HepG2 (cell line): ENCODE results near the gene CCDC69. TPM values are rescaled to one million over a fixed set of nuclear protein-coding genes. Genes with fewer than 3 reads are reported as not detected.

Source experiments
- ATAC-seq: fragments of 200-7000 bp; cut with Tn5 transposase; 3 replicates; pipeline ENCODE4 v1.9.1; 2020; ENCODE audit warnings: mild to moderate bottlenecking, moderate library complexity
- BruUV-seq: library from RNA; stranded (reverse); fragments of 400-500 nt; replicated peaks from 2 replicates; lab custom pipeline; 2021; lab: Mats Ljungman, UMichigan
- CTCF ChIA-PET: fragments of 300-600 bp; formaldehyde crosslinking; extraction: SDS; loops from one replicate; lab custom pipeline; 2021; ENCODE audit warnings: low total read pairs, inconsistent platforms, low intra/inter-chr PET ratio; lab: Yijun Ruan, JAX
- POLR2A ChIA-PET: fragments of 350-600 bp; sonication (Branson Sonifier 250); formaldehyde crosslinking; loops from one replicate; lab custom pipeline; 2020; ENCODE audit warnings: antibody characterized with exemption, inconsistent platforms; lab: Yijun Ruan, JAX
- DNase-seq: peaks from one replicate; pipeline ENCODE4 v3.0.0-alpha.2; 2015; ENCODE audit warnings: low spot score
- FAIRE-seq: peaks from 3 replicates; lab custom pipeline; 2011; peaks lifted over from hg19 to GRCh38; lab: Jason Lieb, UNC
- H2AFZ ChIP-seq: one replicate; pipeline ENCODE4 v1.6.1; 2011; ENCODE audit warnings: low read length, inconsistent platforms
- H3K27ac ChIP-seq: fragments of 300-600 bp; 3 replicates; pipeline ENCODE4 v1.8.0; 2011; ENCODE audit warnings: mixed run types, mild to moderate bottlenecking, mixed read lengths, low read length, inconsistent platforms; ENCODE audit not compliant: insufficient read depth; ENCODE audit errors: extremely low read length
- H3K27me3 ChIP-seq, 2 experiments: fragments of 200-600 bp in 1 of 2; 2 replicates in 1 of 2; 3 replicates in 1 of 2; pipeline versions ENCODE4 v1.6.0 to v1.8.0; 2011; ENCODE audit warnings: low read length in 2 of 2, mild to moderate bottlenecking in 2 of 2, moderate library complexity in 2 of 2, inconsistent platforms in 1 of 2; ENCODE audit not compliant: insufficient read depth in 2 of 2, control insufficient read depth in 1 of 2
- H3K36me3 ChIP-seq, 2 experiments: fragments of 200-600 bp in 1 of 2; replicated peaks in 1 of 2; 2 replicates in 1 of 2; 3 replicates in 1 of 2; pipeline versions ENCODE4 v1.5.1 to v1.8.0; 2011; ENCODE audit warnings: low read length in 2 of 2, inconsistent platforms in 1 of 2; ENCODE audit not compliant: insufficient read depth in 2 of 2, control insufficient read depth in 1 of 2
- H3K4me1 ChIP-seq: 2 replicates; pipeline ENCODE4 v1.5.1; 2012; ENCODE audit warnings: low read length, inconsistent platforms; ENCODE audit not compliant: insufficient read depth
- H3K4me2 ChIP-seq: 2 replicates; pipeline ENCODE4 v1.6.0; 2011; ENCODE audit warnings: low read depth, low read length, inconsistent platforms
- H3K4me3 ChIP-seq, 3 experiments: fragments of 200-600 bp in 1 of 3; sonication (generic), shearing (Covaris generic) in 1 of 3; replicated peaks in 1 of 3; 2 replicates each; pipeline ENCODE4 v1.5.1; 2011 to 2016; ENCODE audit warnings: low read length in 3 of 3, inconsistent platforms in 2 of 3, low read depth in 2 of 3, mild to moderate bottlenecking in 2 of 3, control low read depth in 1 of 3, mixed read lengths in 1 of 3; ENCODE audit not compliant: insufficient read depth in 1 of 3
- H3K79me2 ChIP-seq: one replicate; pipeline ENCODE4 v1.6.1; 2011; ENCODE audit warnings: low read length, inconsistent platforms; ENCODE audit not compliant: insufficient read depth
- H3K9ac ChIP-seq: 2 replicates; pipeline ENCODE4 v1.6.0; 2011; ENCODE audit warnings: mild to moderate bottlenecking, low read depth, low read length, inconsistent platforms; ENCODE audit not compliant: insufficient read depth
- H3K9me3 ChIP-seq: 2 replicates; pipeline ENCODE4 v1.5.1; 2012; ENCODE audit warnings: mild to moderate bottlenecking, low read length
- H4K20me1 ChIP-seq: 2 replicates; pipeline ENCODE4 v1.6.0; 2011; ENCODE audit warnings: inconsistent platforms, mild to moderate bottlenecking, low read length, moderate library complexity; ENCODE audit not compliant: insufficient read depth
- AGO1 ChIP-seq: fragments of 200-400 bp; formaldehyde crosslinking; IDR thresholded peaks from 2 replicates; pipeline ENCODE4 v1.6.1; 2017; ENCODE audit warnings: mild to moderate bottlenecking, low read depth, low read length, moderate library complexity; ENCODE audit not compliant: poor library complexity, severe bottlenecking
- ATM ChIP-seq: fragments of 450-650 bp; IDR thresholded peaks from 2 replicates; pipeline ENCODE4 v1.7.1; 2017; ENCODE audit warnings: mild to moderate bottlenecking, borderline replicate concordance
- HOXD1 ChIP-seq: sonication (generic); formaldehyde crosslinking; IDR thresholded peaks from 2 replicates; pipeline ENCODE4 v1.5.0; 2020; ENCODE audit warnings: missing genetic modification reagents
- MEF2D ChIP-seq: sonication (generic); formaldehyde crosslinking; IDR thresholded peaks from 2 replicates; pipeline ENCODE4 v1.5.1; 2020; ENCODE audit warnings: mild to moderate bottlenecking, missing genetic modification reagents
- REL ChIP-seq: sonication (generic); formaldehyde crosslinking; conservative IDR thresholded peaks from 2 replicates; pipeline ENCODE4 v1.8.0; 2022; ENCODE audit warnings: mild to moderate bottlenecking, missing genetic modification reagents, moderate library complexity
- ZNF589 ChIP-seq: sonication (generic); formaldehyde crosslinking; conservative IDR thresholded peaks from 2 replicates; pipeline ENCODE4 v1.8.0; 2022; ENCODE audit warnings: mild to moderate bottlenecking, moderate library complexity, missing genetic modification reagents
- WGBS: methylation state at CpG from one replicate; pipeline ENCODE4 v1.1.6; 2017; ENCODE audit warnings: low lambda C conversion rate; 5-methylcytosine and 5-hydroxymethylcytosine counted together
- in situ Hi-C: cut with HindIII; loops from 2 replicates; pipeline ENCODE4 v1.10.0; 2017; ENCODE audit warnings: low pct_unique_long_range_greater_than_20kb; ENCODE audit not compliant: extremely low pct_ligation_motif_present
- intact Hi-C: fragments of 100-400 bp; cut with micrococcal nuclease; formaldehyde crosslinking; loops from one replicate; pipeline ENCODE4 v1.10.0; 2022; ENCODE audit not compliant: unreplicated experiment
- polyA plus RNA-seq, 8 experiments: library from polyadenylated mRNA; depleted of rRNA in 3 of 8; stranded (reverse) in 7 of 8; unstranded in 1 of 8; fragments of >200 nt; fragmentation: Illumina TruSeq in 4 of 8; extraction: Trizol in 4 of 8; gene quantifications; 2 replicates each; pipeline versions ENCODE4 v1.2.1 to v1.2.3, GENCODE V29; 2011 to 2016; ENCODE audit warnings: low read depth in 4 of 8, missing spikeins in 1 of 8, mixed read lengths in 1 of 8; ENCODE audit not compliant: insufficient read depth in 1 of 8
- total RNA-seq, 5 experiments: library from RNA; depleted of rRNA; stranded (reverse); fragments of >200 nt; fragmentation: Illumina TruSeq; extraction: Trizol; gene quantifications; 2 replicates each; pipeline ENCODE4 v1.2.3, GENCODE V29; 2016; ENCODE audit warnings: low read depth in 1 of 5
- TF ChIP-seq, protein P1 (sequence below): IDR thresholded peaks from 2 replicates; pipeline ENCODE4 v1.6.1; 2016; ENCODE audit warnings: low read depth, missing genetic modification reagents, missing compliant biosample characterization
- TF ChIP-seq, protein P2 (sequence below): IDR thresholded peaks from 2 replicates; pipeline ENCODE4 v1.6.1; 2016; ENCODE audit warnings: missing genetic modification reagents, missing compliant biosample characterization
- TF ChIP-seq, protein P3 (sequence below): sonication (generic); formaldehyde crosslinking; IDR thresholded peaks from 2 replicates; pipeline ENCODE4 v1.8.0; 2022; ENCODE audit warnings: mild to moderate bottlenecking, missing genetic modification reagents, moderate library complexity
- TF ChIP-seq, protein P4 (sequence below): sonication (generic); formaldehyde crosslinking; IDR thresholded peaks from 2 replicates; pipeline ENCODE4 v1.4.0; 2020; ENCODE audit warnings: mild to moderate bottlenecking, missing genetic modification reagents
- TF ChIP-seq, protein P5 (sequence below): sonication (generic); formaldehyde crosslinking; IDR thresholded peaks from 2 replicates; pipeline ENCODE4 v1.4.0; 2020; ENCODE audit warnings: missing genetic modification reagents

Gene CCDC69
- total and polyA plus RNA-seq, 2 of the 13 experiments (the other 11 are each of a cell fraction or from before 2014, with no cell fraction given) = 12.2 to 45.2 TPM

GRCh38 chr5:151191661-151192060, 32.2 kb downstream of the CCDC69 start (continued):
- TF ChIP-seq, protein P1, sequence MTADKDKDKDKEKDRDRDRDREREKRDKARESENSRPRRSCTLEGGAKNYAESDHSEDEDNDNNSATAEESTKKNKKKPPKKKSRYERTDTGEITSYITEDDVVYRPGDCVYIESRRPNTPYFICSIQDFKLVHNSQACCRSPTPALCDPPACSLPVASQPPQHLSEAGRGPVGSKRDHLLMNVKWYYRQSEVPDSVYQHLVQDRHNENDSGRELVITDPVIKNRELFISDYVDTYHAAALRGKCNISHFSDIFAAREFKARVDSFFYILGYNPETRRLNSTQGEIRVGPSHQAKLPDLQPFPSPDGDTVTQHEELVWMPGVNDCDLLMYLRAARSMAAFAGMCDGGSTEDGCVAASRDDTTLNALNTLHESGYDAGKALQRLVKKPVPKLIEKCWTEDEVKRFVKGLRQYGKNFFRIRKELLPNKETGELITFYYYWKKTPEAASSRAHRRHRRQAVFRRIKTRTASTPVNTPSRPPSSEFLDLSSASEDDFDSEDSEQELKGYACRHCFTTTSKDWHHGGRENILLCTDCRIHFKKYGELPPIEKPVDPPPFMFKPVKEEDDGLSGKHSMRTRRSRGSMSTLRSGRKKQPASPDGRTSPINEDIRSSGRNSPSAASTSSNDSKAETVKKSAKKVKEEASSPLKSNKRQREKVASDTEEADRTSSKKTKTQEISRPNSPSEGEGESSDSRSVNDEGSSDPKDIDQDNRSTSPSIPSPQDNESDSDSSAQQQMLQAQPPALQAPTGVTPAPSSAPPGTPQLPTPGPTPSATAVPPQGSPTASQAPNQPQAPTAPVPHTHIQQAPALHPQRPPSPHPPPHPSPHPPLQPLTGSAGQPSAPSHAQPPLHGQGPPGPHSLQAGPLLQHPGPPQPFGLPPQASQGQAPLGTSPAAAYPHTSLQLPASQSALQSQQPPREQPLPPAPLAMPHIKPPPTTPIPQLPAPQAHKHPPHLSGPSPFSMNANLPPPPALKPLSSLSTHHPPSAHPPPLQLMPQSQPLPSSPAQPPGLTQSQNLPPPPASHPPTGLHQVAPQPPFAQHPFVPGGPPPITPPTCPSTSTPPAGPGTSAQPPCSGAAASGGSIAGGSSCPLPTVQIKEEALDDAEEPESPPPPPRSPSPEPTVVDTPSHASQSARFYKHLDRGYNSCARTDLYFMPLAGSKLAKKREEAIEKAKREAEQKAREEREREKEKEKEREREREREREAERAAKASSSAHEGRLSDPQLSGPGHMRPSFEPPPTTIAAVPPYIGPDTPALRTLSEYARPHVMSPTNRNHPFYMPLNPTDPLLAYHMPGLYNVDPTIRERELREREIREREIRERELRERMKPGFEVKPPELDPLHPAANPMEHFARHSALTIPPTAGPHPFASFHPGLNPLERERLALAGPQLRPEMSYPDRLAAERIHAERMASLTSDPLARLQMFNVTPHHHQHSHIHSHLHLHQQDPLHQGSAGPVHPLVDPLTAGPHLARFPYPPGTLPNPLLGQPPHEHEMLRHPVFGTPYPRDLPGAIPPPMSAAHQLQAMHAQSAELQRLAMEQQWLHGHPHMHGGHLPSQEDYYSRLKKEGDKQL (CRISPR knock-in tag) = no peak
- TF ChIP-seq ZNF589 (CRISPR knock-in tag) = no peak

- Histone ChIP-seq H3K4me3 (no peak overlapping the region), H3K27me3 (no peaks in the 10 kb centered on the region), H3K36me3 (peaks cover 0 to 7% of the 10 kb centered on the region in 2 experiments; a peak in 1 of 5 replicates), H3K79me2 (no peaks in the 10 kb centered on the region), H2AFZ (no peak overlapping the region), H3K9me3 (no peaks in the 10 kb centered on the region), H3K4me2 (no peak overlapping the region), H3K4me1 (no peaks in the 10 kb centered on the region), H3K27ac (no peak overlapping the region), H3K9ac (no peak overlapping the region), H4K20me1 (no peaks in the 10 kb centered on the region; the same call in 1 of the 2 replicates)
- in situ Hi-C loops (no loop called here), intact Hi-C loops (no loop called here)
- no TSS peak for BruUV-seq
- FAIRE-seq (no peak), ATAC-seq (no peak), DNase-seq (no peak)
- ChIA-PET CTCF (no interaction called here), POLR2A (no interaction called here)
- TF ChIP-seq, protein P2, sequence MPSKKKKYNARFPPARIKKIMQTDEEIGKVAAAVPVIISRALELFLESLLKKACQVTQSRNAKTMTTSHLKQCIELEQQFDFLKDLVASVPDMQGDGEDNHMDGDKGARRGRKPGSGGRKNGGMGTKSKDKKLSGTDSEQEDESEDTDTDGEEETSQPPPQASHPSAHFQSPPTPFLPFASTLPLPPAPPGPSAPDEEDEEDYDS = no peak
- TF ChIP-seq AGO1 (no peak), MEF2D (CRISPR knock-in tag) (no peak), REL (CRISPR knock-in tag) (no peak), ATM (no peak), HOXD1 (no peak)
- TF ChIP-seq, protein P3, sequence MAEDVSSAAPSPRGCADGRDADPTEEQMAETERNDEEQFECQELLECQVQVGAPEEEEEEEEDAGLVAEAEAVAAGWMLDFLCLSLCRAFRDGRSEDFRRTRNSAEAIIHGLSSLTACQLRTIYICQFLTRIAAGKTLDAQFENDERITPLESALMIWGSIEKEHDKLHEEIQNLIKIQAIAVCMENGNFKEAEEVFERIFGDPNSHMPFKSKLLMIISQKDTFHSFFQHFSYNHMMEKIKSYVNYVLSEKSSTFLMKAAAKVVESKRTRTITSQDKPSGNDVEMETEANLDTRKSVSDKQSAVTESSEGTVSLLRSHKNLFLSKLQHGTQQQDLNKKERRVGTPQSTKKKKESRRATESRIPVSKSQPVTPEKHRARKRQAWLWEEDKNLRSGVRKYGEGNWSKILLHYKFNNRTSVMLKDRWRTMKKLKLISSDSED = no peak
- TF ChIP-seq, protein P4, sequence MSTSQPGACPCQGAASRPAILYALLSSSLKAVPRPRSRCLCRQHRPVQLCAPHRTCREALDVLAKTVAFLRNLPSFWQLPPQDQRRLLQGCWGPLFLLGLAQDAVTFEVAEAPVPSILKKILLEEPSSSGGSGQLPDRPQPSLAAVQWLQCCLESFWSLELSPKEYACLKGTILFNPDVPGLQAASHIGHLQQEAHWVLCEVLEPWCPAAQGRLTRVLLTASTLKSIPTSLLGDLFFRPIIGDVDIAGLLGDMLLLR (CRISPR knock-in tag) = no peak
- TF ChIP-seq, protein P5, sequence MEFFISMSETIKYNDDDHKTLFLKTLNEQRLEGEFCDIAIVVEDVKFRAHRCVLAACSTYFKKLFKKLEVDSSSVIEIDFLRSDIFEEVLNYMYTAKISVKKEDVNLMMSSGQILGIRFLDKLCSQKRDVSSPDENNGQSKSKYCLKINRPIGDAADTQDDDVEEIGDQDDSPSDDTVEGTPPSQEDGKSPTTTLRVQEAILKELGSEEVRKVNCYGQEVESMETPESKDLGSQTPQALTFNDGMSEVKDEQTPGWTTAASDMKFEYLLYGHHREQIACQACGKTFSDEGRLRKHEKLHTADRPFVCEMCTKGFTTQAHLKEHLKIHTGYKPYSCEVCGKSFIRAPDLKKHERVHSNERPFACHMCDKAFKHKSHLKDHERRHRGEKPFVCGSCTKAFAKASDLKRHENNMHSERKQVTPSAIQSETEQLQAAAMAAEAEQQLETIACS (CRISPR knock-in tag) = no peak
- WGBS = 97% methylated on average over 2 of the region's 2 CpGs
These were observed 34.7 kb downstream of the CCDC69 start for GRCh38 chr5:151189151-151189550.
